PC-3 (cell line): ENCODE data around the gene VPS51. TPM values are rescaled to one million over a fixed set of nuclear protein-coding genes. Genes with fewer than 3 reads are reported as not detected.

Source experiments
- ATAC-seq: fragments of 200-7000 bp; cut with Tn5 transposase; 2 replicates; pipeline ENCODE4 v1.9.1; 2020; ENCODE audit warnings: mild to moderate bottlenecking, moderate library complexity
- BruUV-seq: library from RNA; stranded (reverse); fragments of 400-500 nt; replicated peaks from 2 replicates; lab custom pipeline; 2021; lab: Mats Ljungman, UMichigan
- CTCF ChIA-PET: fragments of 300-600 bp; sonication (Branson Sonifier 250); formaldehyde crosslinking; loops from one replicate; lab custom pipeline; 2022; ENCODE audit warnings: antibody characterized with exemption; lab: Charles Lee
- POLR2A ChIA-PET: fragments of 300-600 bp; sonication (Branson Sonifier 250); formaldehyde crosslinking; loops from one replicate; lab custom pipeline; 2022; ENCODE audit warnings: antibody characterized with exemption; ENCODE audit not compliant: unreplicated experiment; lab: Charles Lee
- DNase-seq: peaks from one replicate; pipeline ENCODE4 v3.0.0-alpha.2; 2015
- H2AFZ ChIP-seq: fragments of 300-600 bp; sonication (generic); 2 replicates; pipeline ENCODE4 v1.6.0; 2016; ENCODE audit warnings: antibody characterized with exemption, low read length
- H3F3A ChIP-seq: fragments of 300-600 bp; sonication (generic); one replicate; pipeline ENCODE4 v1.6.0; 2017; ENCODE audit warnings: antibody characterized with exemption, low read length, control low read depth, mild to moderate bottlenecking; ENCODE audit not compliant: unreplicated experiment
- H3K27ac ChIP-seq: fragments of 300-600 bp; sonication (generic); 2 replicates; pipeline ENCODE4 v1.5.1; 2016; ENCODE audit warnings: mild to moderate bottlenecking, low read length
- H3K27me3 ChIP-seq: fragments of 300-600 bp; sonication (generic); 2 replicates; pipeline ENCODE4 v1.6.1; 2016; ENCODE audit warnings: low read length, mixed read lengths
- H3K36me3 ChIP-seq: fragments of 300-600 bp; sonication (generic); 2 replicates; pipeline ENCODE4 v1.6.1; 2016; ENCODE audit warnings: low read depth, mixed run types, low read length, mixed read lengths
- H3K4me1 ChIP-seq: fragments of 300-600 bp; sonication (generic); 2 replicates; pipeline ENCODE4 v1.5.1; 2016; ENCODE audit warnings: low read length; ENCODE audit not compliant: insufficient read depth
- H3K4me2 ChIP-seq: fragments of 300-600 bp; sonication (generic); 2 replicates; pipeline ENCODE4 v1.6.0; 2016; ENCODE audit warnings: low read length
- H3K4me3 ChIP-seq: fragments of 300-600 bp; sonication (generic); 2 replicates; pipeline ENCODE4 v1.5.1; 2016; ENCODE audit warnings: mild to moderate bottlenecking, low read length, mixed read lengths
- H3K79me2 ChIP-seq: fragments of 300-600 bp; sonication (generic); 2 replicates; pipeline ENCODE4 v1.6.1; 2017; ENCODE audit warnings: low read length, mixed read lengths
- H3K9ac ChIP-seq: fragments of 300-600 bp; sonication (generic); 2 replicates; pipeline ENCODE4 v1.6.0; 2016; ENCODE audit warnings: mild to moderate bottlenecking, low read length
- H3K9me2 ChIP-seq: fragments of 300-600 bp; sonication (generic); replicated peaks from 2 replicates; pipeline ENCODE4 v1.6.1; 2016; ENCODE audit warnings: mixed run types, low read length, mixed read lengths
- H3K9me3 ChIP-seq: fragments of 300-600 bp; sonication (generic); 2 replicates; pipeline ENCODE4 v1.6.1; 2016; ENCODE audit warnings: low read length, mixed read lengths
- H4K20me1 ChIP-seq: fragments of 300-600 bp; sonication (generic); 2 replicates; pipeline ENCODE4 v1.6.1; 2016; ENCODE audit warnings: low read length, mixed read lengths
- EZH2 ChIP-seq: fragments of 300-600 bp; sonication (generic); IDR thresholded peaks from one replicate; pipeline ENCODE4 v1.6.1; 2017; ENCODE audit warnings: antibody characterized with exemption, mild to moderate bottlenecking, low read length; ENCODE audit not compliant: unreplicated experiment
- EZH2phosphoT487 ChIP-seq: fragments of 300-600 bp; sonication (generic); IDR thresholded peaks from 2 replicates; pipeline ENCODE4 v1.6.1; 2018; ENCODE audit warnings: mild to moderate bottlenecking, antibody characterized with exemption, low read length, borderline replicate concordance
- intact Hi-C: fragments of 100-400 bp; cut with micrococcal nuclease; formaldehyde crosslinking; loops from 2 replicates; pipeline ENCODE4 v1.9.0; 2023
- total RNA-seq: library from RNA; depleted of rRNA; stranded (reverse); fragments of >200 nt; gene quantifications from 2 replicates; pipeline ENCODE4 v1.2.3, GENCODE V29; 2014
- TF ChIP-seq, protein P1 (sequence below): fragments of 300-600 bp; sonication (generic); conservative IDR thresholded peaks from 2 replicates; pipeline ENCODE4 v1.5.1; 2017; ENCODE audit warnings: antibody characterized with exemption, low read depth, mild to moderate bottlenecking, low read length

Gene VPS51
- total RNA-seq, 1 experiment from 2014 or later: 414 TPM

- ChIA-PET POLR2A (no interaction called here), CTCF (no interaction called here)
- peak; percentile 98 for DNase-seq
- Histone ChIP-seq H3K9me2 (no peaks in the 10 kb centered on the region), H2AFZ (peak overlapping the region; percentile 63), H3K79me2 (no peaks in the 10 kb centered on the region), H3K4me3 (peak overlapping the region; percentile 23; the same call in 1 of the 2 replicates), H3K9ac (no peak overlapping the region), H3K27me3 (no peaks in the 10 kb centered on the region), H3K9me3 (no peaks in the 10 kb centered on the region), H3K27ac (peak overlapping the region; percentile 47), H3F3A (no peaks in the 10 kb centered on the region), H4K20me1 (no peaks in the 10 kb centered on the region), H3K4me2 (peak overlapping the region; percentile 74), H3K4me1 (peaks cover 18% of the 10 kb centered on the region), H3K36me3 (no peaks in the 10 kb centered on the region)
- peak; percentile 100 for ATAC-seq
- no peak for TF ChIP-seq EZH2
- TF ChIP-seq, protein P1, sequence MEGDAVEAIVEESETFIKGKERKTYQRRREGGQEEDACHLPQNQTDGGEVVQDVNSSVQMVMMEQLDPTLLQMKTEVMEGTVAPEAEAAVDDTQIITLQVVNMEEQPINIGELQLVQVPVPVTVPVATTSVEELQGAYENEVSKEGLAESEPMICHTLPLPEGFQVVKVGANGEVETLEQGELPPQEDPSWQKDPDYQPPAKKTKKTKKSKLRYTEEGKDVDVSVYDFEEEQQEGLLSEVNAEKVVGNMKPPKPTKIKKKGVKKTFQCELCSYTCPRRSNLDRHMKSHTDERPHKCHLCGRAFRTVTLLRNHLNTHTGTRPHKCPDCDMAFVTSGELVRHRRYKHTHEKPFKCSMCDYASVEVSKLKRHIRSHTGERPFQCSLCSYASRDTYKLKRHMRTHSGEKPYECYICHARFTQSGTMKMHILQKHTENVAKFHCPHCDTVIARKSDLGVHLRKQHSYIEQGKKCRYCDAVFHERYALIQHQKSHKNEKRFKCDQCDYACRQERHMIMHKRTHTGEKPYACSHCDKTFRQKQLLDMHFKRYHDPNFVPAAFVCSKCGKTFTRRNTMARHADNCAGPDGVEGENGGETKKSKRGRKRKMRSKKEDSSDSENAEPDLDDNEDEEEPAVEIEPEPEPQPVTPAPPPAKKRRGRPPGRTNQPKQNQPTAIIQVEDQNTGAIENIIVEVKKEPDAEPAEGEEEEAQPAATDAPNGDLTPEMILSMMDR: no peak
- TF ChIP-seq EZH2phosphoT487: 0 out of 2 replicates have a peak, but pooled peaks have one; percentile 39
- intact Hi-C loops: no loop called here
- no TSS peak for BruUV-seq
Measured at GRCh38 chr11:65150509-65151299, 54.7 kb downstream of the VPS51 start.

DNA sequence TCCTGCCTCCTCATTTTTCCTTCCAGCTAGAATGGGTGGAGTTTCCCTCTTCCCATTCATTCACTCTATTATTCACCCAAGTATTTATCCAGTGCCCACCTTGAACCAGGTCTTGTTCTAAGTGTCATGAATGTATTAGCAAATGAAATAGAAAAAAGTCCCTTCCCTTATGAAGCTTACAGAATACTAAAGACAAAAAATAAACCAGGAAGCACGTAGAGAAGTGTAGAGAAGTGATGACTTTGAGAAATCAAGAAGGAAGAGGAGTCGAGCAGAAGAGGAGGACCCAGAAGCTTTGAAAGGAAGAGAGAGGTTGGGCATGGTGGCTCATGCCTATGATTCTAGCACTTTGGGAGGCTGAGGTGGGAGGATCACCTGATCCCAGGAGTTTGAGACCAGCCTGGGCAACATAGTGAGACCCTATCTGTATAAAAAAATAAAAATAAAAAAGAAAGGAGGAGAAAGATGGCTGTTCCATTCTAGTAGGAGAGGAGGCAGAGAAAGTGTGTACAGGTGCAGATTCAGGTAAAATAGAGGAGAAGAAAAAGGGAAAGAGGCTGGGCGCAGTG is 55.4 kb downstream of the VPS51 start:
- peaks cover 18% of the 10 kb centered on the region for H3K4me1 ChIP-seq
- no peaks in the 10 kb centered on the region for H3K27me3 ChIP-seq
- H4K20me1 ChIP-seq: no peaks in the 10 kb centered on the region
- TF ChIP-seq EZH2: no peak
- TF ChIP-seq, protein P1: no peak
- H2AFZ ChIP-seq: peak overlapping the region; percentile 63; the same call in 1 of the 2 replicates
- DNase-seq: no peak
- H3K9me3 ChIP-seq: no peaks in the 10 kb centered on the region
- no peaks in the 10 kb centered on the region for H3K36me3 ChIP-seq
- no TSS peak for BruUV-seq
- H3K27ac ChIP-seq: peak overlapping the region; percentile 47
- peak overlapping the region; percentile 74 for H3K4me2 ChIP-seq
- no peak for ATAC-seq
- no peaks in the 10 kb centered on the region for H3F3A ChIP-seq
- ChIA-PET POLR2A (no interaction called here), CTCF (no interaction called here)
- no peak overlapping the region for H3K9ac ChIP-seq
- intact Hi-C loops: no loop called here
- peak overlapping the region; percentile 23; the same call in 1 of the 2 replicates for H3K4me3 ChIP-seq
- H3K9me2 ChIP-seq: no peaks in the 10 kb centered on the region
- no peaks in the 10 kb centered on the region for H3K79me2 ChIP-seq

DNA sequence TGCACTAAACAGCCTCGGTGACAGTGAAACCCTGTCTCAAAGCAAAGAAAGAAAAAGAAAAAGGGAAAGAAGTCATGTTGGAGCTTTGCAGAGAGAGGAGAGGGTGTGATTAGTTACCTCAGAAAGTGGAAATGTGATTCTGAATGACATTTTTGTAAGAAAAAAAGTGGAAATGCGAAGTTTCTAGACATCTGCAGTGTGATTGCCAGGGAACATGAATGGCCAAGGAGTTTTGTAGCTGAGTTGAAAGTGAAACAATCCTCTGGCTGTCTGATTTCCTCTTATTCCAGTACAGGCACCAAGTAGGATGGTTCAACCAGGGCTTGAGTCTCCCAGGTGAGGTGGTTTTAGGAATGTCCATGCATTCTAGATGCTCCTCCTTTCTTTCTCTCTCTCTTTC is 56.1 kb downstream of the VPS51 start:
- Histone ChIP-seq H3K4me2 (no peak overlapping the region), H3K9me3 (no peaks in the 10 kb centered on the region), H3K27ac (no peak overlapping the region), H3K79me2 (no peaks in the 10 kb centered on the region), H3K4me3 (no peak overlapping the region), H3K27me3 (no peaks in the 10 kb centered on the region), H3K9me2 (no peaks in the 10 kb centered on the region), H3K36me3 (no peaks in the 10 kb centered on the region), H3F3A (no peaks in the 10 kb centered on the region), H4K20me1 (no peaks in the 10 kb centered on the region), H2AFZ (no peak overlapping the region), H3K4me1 (peaks cover 18% of the 10 kb centered on the region), H3K9ac (no peak overlapping the region)
- TF ChIP-seq, protein P1: no peak
- TF ChIP-seq EZH2 (no peak), EZH2phosphoT487 (no peak)
- CTCF ChIA-PET: no interaction called here
- DNase-seq: no peak
- ATAC-seq: no peak
- POLR2A ChIA-PET: no interaction called here
- no TSS peak for BruUV-seq
- intact Hi-C loops: no loop called here
